SHP77 treated with DMSO at 0.1 percent for 48 hours (cell line): Measurements from ENCODE around the gene TUB.

Experiments
- DNase-seq: peaks from one replicate; lab custom pipeline; 2025; lab: John Stamatoyannopoulos, UW

TUB gene

DNA sequence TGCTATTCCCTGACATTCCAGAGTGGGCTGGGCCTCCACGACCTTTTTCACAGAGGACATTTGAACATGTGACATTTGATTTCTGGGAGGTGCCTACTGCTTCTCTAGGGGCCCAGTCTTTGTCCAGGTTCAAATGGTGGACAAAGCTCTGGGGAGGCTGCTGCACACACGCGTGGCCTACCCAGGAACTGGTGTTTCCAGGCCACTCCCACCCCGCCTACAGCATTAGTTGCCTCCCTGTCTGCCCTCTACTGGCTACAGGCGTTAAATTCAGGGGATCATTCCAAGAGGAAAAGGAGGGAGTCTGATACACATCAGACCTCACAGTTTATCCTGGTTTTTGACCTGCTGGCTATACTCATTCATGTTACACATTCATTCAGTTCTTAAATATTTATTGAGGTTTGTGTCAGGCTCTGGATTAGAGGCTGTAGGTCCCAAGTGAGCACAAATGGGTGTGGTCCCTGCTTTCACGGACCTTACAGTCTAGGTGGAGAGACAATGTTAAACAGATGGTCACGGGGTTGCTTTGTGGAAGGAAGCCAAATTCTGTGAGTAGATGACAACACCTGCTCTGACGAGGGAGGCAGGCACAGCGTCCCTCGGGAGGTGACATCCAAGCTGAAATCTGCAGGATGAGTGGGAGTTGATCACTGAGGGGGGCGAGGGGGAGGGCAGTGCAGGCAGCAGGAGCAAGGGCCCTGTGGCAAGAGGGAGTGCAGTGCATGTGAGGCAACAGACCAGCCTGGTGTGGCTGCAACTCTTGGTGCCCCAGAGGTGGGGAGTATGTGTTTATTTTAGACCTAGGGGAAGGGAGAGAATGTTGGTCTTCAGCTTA is 11.8 kb downstream of the TUB start:
- peak; percentile 39 for DNase-seq

DNA sequence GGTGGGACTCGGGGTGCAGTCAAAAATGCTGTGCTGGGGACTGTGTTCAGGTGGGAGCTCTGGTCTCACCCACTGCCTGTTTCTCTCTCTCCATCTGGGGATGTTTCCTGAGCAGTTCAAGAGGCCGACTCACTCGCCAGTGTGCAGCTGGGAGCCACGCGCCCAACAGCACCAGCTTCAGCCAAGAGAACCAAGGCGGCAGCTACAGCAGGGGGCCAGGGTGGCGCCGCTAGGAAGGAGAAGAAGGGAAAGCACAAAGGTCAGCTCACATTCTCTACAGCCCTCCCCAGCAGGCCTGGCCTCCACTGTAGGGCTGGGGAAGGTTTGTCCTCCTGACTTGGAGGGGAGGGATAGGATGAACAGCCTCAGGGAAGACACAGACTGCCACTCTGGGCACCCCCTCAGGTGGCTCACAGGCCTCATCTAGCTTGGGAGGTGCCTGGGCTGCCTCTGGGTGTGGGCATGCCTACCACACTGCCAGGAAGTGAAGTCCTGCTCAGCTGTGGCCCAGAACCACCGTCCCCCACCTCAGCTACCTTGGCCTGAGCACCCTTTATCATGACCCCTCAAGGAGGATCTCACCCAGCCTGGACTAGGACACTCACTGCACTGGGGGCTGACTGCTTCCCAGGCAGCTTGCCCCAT is 13.0 kb downstream of the TUB start:
- DNase-seq = no peak

DNA sequence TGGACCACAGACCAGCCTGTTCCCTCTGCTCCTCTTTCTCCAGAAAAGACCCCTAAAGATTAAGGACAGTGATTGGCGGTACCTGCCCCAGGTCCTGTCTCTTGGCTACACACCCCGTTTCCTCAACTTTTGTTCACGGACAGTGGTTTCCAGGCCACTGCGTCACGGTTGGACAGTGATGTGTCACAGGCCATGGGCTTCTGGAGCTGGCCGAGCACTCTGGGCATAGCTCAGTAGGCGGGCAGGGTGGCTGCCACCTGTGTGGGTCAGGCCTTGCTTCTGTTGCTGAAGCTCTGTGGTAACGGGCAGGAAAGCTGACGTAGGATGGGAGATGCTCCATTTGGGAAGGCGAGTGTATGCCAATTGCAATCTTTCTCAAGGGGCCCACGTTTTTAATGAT is 13.6 kb downstream of the TUB start:
- no peak for DNase-seq

DNA sequence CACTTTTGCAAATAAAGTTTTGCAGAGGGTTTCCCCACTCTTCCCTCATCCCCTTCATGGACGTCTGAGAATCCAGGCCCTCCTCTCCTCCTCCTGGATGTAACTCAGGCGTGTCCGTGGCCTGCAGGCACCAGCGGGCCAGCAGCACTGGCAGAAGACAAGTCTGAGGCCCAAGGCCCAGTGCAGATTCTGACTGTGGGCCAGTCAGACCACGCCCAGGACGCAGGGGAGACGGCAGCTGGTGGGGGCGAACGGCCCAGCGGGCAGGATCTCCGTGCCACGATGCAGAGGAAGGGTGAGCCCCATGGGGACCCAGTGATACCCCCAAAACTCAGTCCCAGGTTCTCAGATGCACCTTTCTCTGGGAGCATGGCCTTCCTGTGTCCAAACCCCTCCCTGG is 14.4 kb downstream of the TUB start:
- no peak for DNase-seq

DNA sequence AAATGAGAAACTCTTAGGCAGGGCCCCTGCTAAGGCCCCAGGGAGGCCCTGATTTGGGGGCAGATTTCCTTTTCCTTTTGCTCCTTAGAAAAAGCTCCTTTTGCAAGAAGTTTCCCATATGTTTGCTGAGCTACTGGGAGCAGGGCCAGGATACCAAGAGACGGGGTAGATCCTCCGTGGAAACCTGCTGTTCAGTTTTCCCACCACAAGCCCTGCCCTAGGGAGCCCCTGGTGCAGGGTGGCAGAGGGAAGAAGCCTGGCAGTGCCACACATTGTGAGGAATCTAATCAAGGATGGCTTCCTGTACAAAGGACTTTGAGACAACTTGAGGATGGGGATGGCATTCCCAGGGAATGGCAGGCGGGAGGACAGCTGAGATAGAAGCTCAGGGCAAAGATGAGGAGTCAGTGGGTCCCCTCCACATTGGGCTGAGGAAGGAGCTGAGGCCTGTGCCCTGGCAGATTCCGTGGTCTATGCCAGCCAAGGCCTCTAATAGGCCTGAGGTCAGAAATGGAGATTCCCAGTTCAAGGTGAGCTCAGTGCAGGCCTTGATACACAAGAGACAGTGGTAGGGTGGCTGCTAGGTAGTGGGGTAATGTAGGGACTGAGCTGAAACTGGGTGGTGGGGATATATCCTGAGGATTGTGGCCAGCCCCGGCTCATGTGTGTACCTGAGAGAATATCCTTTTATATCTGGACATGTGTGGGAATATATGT is 15.0 kb downstream of the TUB start:
- no peak for DNase-seq

DNA sequence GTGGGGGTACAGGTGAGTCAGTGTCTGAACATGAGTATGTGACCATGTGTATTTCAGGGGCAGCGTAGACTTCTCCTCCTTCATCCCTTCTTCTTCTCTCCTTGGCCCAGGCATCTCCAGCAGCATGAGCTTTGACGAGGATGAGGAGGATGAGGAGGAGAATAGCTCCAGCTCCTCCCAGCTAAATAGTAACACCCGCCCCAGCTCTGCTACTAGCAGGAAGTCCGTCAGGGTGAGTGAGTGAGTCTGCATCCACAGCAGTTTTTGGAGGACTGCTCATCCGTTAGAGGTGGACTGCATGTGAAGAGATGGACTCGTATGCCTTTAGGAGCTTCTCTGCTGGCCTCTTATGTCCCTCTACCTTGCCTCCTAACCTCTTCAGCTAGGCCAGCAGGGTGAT is 15.6 kb downstream of the TUB start:
- no peak for DNase-seq

DNA sequence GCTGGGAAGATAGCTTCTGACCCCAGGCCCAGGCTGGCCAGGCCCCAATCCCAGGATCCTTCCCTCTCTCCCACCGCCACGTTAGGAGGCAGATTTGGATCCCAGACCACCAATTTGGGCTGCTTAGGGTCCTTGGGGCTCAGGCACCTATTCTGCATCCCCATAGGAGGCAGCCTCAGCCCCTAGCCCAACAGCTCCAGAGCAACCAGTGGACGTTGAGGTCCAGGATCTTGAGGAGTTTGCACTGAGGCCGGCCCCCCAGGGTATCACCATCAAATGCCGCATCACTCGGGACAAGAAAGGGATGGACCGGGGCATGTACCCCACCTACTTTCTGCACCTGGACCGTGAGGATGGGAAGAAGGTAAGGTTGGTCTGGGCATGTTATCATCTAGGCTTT is 16.1 kb downstream of the TUB start:
- DNase-seq = no peak

DNA sequence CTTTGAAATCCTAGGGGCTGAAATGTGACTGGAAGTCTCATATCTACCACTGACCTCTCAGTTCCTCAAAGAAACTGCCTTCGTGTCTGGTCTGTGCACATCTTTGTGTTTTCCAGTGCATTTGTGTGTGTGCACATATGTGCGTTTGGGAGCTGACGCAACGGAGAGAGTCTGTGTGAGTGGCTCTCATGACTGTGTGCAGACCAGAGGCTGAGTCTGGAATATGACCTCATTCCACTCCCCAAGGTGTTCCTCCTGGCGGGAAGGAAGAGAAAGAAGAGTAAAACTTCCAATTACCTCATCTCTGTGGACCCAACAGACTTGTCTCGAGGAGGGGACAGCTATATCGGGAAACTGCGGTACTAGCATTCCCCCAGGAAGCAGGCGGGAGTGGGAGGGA is 16.5 kb downstream of the TUB start:
- no peak for DNase-seq

DNA sequence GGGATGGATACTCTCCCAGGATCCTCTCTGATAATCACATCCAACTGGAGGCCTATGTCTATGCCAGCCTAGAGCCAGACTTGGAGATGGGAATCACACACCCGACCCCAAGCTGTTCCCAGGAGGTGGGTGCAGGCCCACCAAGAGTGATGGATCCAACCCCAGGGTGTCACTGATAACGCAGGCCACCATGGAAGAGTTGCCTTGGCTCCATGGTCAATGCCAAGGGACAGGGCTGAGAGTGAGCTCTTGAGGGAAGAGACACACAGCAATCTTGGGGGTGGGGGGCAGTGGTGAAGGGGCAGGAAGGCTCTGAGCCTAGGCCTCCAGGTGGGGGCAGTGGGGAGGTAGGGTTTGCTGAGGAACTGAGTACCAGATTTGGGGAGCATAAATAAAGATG is 16.9 kb downstream of the TUB start:
- DNase-seq = no peak

DNA sequence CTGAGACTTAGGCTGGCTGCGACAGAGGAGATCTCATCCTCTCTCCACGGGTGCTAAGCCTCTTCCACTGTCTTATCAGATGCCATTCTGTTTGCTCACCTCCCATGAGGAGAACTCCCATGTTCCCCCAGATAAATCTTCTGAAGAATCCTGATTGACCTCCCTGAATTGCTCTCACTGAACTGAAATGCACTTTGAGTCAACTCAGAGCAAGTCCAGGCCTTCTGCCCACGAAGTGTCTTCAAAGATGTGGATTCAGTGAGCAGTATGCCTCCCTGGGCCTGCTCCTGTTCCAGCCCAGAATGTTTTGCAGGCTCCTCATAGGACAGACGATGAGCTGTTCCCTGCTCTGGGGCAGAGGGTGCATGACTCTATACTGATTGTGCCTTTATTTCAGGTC is 17.4 kb downstream of the TUB start:
- no peak for DNase-seq

DNA sequence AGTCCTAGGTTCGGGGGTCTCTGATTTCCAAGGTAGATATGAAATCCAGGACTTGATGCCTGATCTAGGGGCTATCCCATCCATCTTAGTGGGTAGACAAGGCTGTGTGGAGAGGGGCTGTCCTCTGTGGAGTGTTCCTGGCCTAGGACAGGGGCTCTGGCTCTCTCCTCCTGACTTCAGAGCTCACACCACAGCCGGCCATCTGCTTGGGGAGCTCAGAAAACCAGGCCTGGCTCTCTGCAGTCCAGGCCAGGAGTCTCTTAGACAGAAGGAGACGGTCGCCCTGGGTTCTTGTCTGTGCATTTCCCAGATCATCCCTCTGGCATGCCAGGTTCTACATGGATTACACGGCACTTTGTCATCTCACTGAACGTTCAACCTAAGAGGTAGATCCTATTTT is 17.9 kb downstream of the TUB start:
- no peak for DNase-seq

DNA sequence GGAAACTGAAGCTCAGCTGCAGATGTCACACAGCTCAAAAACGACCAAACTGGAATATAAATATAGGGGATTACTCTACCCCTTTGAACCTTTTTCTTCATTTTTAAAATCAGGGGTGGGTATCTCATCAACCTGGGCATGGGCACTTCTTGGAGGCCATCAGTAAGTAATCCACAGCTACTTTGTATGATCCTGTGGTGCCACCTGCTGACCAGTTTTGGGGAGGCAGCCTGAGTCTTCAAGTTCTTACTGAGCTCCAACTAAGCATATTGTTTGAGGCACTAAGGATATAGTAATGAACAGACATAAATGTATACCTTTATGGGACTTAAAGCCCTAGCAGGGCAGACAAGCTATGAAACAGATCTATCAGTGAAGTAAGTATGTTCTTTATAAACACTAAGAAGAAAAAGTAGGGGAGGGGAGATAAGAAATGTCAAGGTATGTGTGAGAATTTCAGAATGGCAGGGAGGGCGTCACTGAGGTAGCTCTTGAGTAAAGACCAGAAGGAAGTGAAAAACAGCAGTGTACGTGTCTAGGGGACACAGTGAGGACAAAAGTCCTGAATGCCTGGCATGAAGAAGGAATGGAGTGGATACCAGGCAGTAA is 18.4 kb downstream of the TUB start:
- no peak for DNase-seq

DNA sequence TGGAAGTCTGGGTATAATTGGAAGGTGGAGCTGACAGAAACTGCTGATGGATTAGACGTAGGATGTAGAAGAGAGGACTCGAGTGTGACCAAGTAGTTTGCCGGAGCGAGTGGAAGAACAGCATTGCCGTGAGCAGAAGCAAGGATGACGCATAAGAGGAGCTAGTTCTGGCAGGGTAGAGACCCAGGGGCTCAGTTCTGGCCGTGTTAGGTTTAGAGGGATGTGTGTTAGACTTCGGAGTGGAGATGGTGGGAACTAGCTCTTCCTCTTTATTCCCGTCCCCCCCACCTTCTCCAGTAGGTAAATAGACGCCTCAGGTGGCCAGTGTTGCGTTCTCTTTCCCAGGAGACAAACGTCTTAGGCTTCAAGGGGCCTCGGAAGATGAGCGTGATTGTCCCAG is 19.1 kb downstream of the TUB start:
- DNase-seq = no peak

DNA sequence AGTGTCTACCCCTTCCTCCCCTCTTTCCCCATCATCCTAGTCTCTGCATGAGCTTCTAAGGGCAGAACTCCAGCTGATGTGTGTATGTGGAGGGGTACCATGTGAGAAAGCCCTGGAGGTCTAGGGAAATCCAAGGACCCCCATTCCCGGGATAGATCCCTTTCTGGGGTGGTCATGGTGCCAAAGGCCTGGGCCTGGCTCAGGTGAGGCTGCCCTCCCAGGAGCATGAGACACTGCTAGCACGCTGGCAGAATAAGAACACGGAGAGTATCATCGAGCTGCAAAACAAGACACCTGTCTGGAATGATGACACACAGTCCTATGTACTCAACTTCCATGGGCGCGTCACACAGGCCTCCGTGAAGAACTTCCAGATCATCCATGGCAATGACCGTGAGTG is 19.6 kb downstream of the TUB start:
- DNase-seq = no peak

DNA sequence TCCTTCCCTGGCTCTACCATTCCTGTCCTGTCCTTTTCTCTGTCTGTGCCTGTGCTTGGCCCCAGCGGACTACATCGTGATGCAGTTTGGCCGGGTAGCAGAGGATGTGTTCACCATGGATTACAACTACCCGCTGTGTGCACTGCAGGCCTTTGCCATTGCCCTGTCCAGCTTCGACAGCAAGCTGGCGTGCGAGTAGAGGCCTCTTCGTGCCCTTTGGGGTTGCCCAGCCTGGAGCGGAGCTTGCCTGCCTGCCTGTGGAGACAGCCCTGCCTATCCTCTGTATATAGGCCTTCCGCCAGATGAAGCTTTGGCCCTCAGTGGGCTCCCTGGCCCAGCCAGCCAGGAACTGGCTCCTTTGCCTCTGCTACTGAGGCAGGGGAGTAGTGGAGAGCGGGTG is 20.4 kb downstream of the TUB start:
- no peak for DNase-seq

DNA sequence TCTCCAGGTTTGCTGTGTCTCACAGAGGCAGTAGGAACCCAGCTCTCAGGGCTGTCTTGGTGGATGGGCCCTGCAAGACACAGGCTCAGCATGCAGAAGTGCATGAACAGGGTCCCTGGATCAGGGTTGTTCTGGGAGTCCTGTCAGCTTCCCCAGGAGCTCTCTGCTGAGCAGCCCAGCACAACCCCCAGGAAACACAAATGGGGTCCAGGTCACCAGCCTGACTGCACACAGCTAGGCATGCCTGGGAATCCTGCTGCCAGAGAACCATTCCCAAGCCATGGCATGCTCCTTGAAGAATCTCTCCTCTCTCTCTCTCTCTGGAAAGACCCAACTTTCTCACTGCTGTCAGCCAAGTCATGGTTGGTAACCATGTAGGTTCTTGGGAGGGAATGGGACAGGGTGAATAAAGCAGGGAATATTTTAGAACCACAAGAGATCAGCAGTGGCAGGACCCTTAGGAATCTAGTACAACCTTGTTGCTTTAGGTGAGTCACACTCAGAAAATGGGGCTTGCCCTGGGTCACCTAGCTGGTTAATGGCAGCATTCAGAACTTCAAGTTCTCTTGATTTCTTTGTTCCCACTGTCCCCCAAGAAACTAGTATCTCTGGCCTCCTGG is 21.4 kb downstream of the TUB start:
- no peak for DNase-seq

DNA sequence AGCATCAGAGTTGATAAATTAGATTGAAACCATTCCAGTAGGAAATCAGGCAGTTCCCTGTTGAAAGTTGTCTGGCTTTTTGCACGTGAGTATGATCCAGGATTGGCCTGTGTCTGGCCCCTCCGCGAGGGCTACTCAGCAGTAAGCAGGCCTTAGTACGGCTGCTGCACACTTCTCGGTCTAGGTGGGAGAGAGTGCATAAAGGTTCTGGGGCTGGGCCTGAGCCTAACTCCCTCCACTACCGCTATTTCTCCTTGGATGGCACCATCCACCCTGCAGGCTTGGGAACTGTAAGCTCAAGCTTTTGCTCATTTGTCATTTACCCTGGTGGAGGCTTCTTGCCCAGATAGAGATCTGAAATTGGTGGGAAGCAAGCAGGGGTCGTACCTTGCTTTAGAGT is 22.0 kb downstream of the TUB start:
- DNase-seq = no peak

DNA sequence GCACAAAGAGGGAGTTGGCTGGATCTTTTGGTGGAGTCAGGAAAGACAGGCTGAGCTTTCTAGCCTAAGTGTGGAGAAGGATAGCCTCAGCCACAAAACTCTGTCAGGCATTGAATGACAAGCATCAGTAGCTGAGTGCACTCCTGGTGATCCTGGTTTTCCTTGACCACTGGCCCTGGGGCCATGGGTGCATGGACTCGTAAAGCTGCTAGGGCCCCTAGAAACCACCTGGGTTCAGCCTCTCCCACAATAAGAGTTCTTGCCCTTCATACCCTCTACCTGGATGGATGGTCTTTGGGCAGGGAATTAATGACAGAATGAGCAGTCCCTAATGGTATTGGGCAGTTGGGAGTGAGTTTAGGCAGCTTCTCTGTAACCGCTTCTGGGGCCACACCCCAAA is 22.9 kb downstream of the TUB start:
- no peak for DNase-seq

DNA sequence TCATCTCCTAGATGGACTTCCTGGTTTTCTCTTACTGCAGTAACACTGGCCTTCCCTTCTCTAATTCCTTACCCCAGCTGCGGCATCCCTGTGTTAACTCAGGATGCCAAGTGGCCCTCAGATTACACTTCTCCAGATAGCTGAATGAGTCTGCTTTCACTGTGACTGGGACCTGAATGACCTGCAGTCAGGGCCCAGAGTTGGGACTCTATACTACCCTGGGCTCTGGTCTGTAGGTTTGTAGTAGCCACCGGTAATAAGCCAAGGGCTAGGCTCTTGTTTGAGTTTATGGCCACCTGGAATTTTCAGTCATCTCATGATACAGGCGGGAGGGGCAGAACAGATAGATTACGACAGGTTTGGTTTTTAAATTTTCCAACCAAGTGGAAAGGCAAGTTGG is 24.1 kb downstream of the TUB start:
- no peak for DNase-seq

DNA sequence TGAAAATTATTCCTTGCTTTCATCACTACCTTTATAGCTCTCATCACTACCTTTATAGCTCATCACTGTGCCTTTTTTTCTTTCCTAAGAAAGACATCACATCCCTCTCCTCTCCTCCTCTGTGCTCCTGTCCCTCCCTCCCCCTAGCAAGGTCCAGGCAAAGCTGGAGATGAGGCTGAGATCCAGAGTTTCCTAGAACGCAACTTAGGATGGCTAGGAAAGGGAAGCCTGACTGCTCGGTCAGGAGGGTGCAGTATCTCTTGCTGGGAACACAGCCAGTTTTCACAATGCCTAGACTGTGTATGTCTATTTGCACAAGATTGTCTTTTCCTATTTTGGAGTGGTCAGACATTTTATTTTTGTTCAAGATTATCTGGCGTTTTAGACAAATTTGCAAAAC is 24.7 kb downstream of the TUB start:
- no peak for DNase-seq

DNA sequence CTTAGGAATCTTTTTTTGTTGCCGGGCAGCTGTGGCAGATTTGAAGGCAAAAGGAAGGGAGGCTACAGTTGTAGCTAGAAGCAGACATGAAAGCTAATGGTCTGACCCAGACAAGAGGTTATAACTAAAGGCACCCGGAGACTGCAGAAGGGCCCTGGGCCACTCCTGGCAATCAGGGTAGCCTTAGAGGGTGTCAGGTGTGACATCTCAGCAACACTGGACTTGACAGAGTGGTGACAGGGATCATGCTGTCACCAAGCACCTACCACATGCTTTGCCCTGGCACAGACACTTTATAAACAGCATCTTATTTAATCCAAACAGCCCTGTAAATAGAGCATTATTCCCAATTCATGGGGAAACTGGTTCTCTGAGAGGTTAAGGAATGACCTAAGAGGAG is 25.7 kb downstream of the TUB start:
- no peak for DNase-seq

DNA sequence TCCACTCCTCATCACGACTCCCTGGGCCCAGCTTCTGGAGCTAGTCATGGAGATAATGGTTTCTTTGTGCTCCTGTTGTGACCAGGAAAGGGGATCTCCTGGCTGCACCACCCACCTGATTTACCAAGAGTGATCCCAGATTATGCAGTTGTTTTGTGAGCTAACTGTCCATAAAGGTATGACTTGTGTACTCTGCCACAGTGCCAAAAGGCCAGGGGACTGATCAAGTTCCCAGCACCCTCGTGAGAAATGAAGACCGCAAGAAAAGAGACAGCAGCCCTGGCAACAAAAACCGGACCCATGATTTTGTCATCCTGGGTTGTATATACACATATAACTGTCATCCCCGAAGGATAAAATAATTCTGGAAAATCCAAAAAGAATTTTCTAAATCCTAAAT is 26.6 kb downstream of the TUB start:
- DNase-seq = no peak
